ENCODE measurements around the gene CFHR2. TPM values are rescaled to one million over a fixed set of nuclear protein-coding genes. Genes with fewer than 3 reads are reported as not detected.
"Not testable (repeated sequence)": the region's sequence is repeated elsewhere in the genome, so short reads cannot be mapped to it uniquely, and the experiment has no call there.

The CFHR2 gene
- not detected in 2 replicates for total RNA-seq
- not detected for total RNA-seq (2013)
- not detected in 2 replicates for polyA plus RNA-seq
- polyA minus RNA-seq: not detected in 2 replicates

DNA sequence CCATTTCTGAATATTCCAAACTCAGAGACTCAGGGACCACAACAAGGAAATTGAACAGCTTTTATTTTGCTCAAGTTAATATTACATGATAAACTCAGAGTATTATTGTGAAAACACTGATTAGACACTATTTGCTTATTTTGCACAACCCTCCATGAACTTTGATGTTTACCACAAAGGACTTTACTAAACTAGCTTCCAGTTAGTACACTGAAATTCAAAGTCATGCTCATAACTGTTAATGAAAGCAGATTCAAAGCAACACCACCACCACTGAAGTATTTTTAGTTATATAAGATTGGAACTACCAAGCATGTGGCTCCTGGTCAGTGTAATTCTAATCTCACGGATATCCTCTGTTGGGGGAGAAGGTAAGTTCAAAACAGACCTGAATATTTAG is at the start of gene CFHR2:
Gene CFHR2, plus strand, starts transcription at position 171 of the 400 bp plus-strand sequence. Its CDS starts 143 bp downstream, at position 314.
- CTCF ChIA-PET; H3K36me3 ChIP-seq (replicated peaks in 1 of 2; ENCODE audit: control extremely low read depth in 1 of 2, control insufficient read depth in 1 of 2, extremely low read depth in 1 of 2, insufficient read depth in 2 of 2, low read length in 1 of 2); H3K4me3 Mint-ChIP-seq; POLR2A ChIA-PET; H4K20me1 ChIP-seq (ENCODE audit: control insufficient read depth, insufficient read depth, low read length, poor library complexity, severe bottlenecking); H3K79me2 ChIP-seq (ENCODE audit: control insufficient read depth, insufficient read depth, low read length); H3K9me3 ChIP-seq (ENCODE audit: control extremely low read depth in 1 of 3, control insufficient read depth in 2 of 3, insufficient read depth in 1 of 3, low read length in 2 of 3); H2AFZ ChIP-seq (ENCODE audit: insufficient read depth, low read depth, low read length, poor library complexity, severe bottlenecking); intact Hi-C loops (cut with micrococcal nuclease); DNase-seq; H3K9me3 Mint-ChIP-seq (ENCODE audit: insufficient read depth); H3K4me1 ChIP-seq (ENCODE audit: control insufficient read depth in 2 of 2, insufficient read depth in 2 of 2, low read length in 2 of 2); H3K27me3 ChIP-seq (replicated peaks in 1 of 4; ENCODE audit: control extremely low read depth in 1 of 4, control insufficient read depth in 3 of 4, insufficient read depth in 4 of 4, low read length in 3 of 4); H3K9ac ChIP-seq (ENCODE audit: low read length); H3K4me1 Mint-ChIP-seq; H3K27ac ChIP-seq (ENCODE audit: low read length in 2 of 2); H3K4me2 ChIP-seq (replicated peaks; ENCODE audit: low read depth, low read length, poor library complexity, severe bottlenecking); H3K27ac Mint-ChIP-seq; ATAC-seq (ENCODE audit: low read depth); H3K4me3 ChIP-seq (ENCODE audit: control extremely low read depth in 1 of 5, extremely low read depth in 1 of 5, insufficient read depth in 1 of 5, low read depth in 2 of 5, low read length in 4 of 5); H3K27me3 Mint-ChIP-seq: not testable (repeated sequence)
- WGBS (ENCODE audit: insufficient coverage): no CpG with 5 or more reads among the region's 1 CpG

DNA sequence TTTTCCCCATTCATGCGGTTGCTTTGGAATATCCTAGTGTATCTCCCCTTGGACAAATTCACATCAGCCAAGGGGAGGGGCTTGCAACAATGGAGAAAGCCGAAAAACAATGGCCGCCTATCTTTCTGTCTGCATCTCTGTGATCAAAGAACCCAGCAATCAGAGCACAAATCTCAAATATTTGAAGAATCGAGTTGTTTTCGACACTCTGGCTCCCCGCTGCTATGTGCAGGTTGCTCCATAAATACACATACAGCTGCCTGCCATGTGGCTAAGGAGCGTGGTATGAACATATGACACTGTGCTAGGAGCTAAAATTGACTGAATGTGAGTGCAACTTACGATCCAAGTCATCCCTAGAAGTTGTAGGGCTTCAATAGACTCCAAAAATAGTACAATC is 47.2 kb upstream of the CFHR2 start:
- H3K4me1 Mint-ChIP-seq: no peaks in the 10 kb centered on the region
- Histone ChIP-seq H3K4me1 (ENCODE audit: control insufficient read depth in 2 of 2, insufficient read depth in 2 of 2, low read length in 2 of 2) (no peaks in the 10 kb centered on the region), H3K27ac (ENCODE audit: low read length in 2 of 2) (no peak overlapping the region), H3K9ac (ENCODE audit: low read length) (no peak overlapping the region), H3K27me3 (replicated peaks in 1 of 4; ENCODE audit: control extremely low read depth in 1 of 4, control insufficient read depth in 3 of 4, insufficient read depth in 4 of 4, low read length in 3 of 4) (peaks cover 0 to 10% (median 3%) of the 10 kb centered on the region in 4 experiments), H3K4me3 (ENCODE audit: control extremely low read depth in 1 of 5, extremely low read depth in 1 of 5, insufficient read depth in 1 of 5, low read depth in 2 of 5, low read length in 4 of 5) (no peak overlapping the region), H2AFZ (ENCODE audit: insufficient read depth, low read depth, low read length, poor library complexity, severe bottlenecking) (no peak overlapping the region), H3K79me2 (ENCODE audit: control insufficient read depth, insufficient read depth, low read length) (no peaks in the 10 kb centered on the region), H4K20me1 (ENCODE audit: control insufficient read depth, insufficient read depth, low read length, poor library complexity, severe bottlenecking) (no peaks in the 10 kb centered on the region), H3K4me2 (replicated peaks; ENCODE audit: low read depth, low read length, poor library complexity, severe bottlenecking) (no peak overlapping the region), H3K36me3 (replicated peaks in 1 of 2; ENCODE audit: control extremely low read depth in 1 of 2, control insufficient read depth in 1 of 2, extremely low read depth in 1 of 2, insufficient read depth in 2 of 2, low read length in 1 of 2) (no peaks in the 10 kb centered on the region), H3K9me3 (ENCODE audit: control extremely low read depth in 1 of 3, control insufficient read depth in 2 of 3, insufficient read depth in 1 of 3, low read length in 2 of 3) (peaks cover 0 to 8% (median 1%) of the 10 kb centered on the region in 3 donors)
- CTCF ChIA-PET: no interaction called here
- no peak for TF ChIP-seq EZH2 (IDR thresholded peaks at IDR 0.05; ENCODE audit: borderline replicate concordance, insufficient read depth, low read depth, low read length, poor library complexity, severe bottlenecking)
- TF ChIP-seq, protein P1, sequence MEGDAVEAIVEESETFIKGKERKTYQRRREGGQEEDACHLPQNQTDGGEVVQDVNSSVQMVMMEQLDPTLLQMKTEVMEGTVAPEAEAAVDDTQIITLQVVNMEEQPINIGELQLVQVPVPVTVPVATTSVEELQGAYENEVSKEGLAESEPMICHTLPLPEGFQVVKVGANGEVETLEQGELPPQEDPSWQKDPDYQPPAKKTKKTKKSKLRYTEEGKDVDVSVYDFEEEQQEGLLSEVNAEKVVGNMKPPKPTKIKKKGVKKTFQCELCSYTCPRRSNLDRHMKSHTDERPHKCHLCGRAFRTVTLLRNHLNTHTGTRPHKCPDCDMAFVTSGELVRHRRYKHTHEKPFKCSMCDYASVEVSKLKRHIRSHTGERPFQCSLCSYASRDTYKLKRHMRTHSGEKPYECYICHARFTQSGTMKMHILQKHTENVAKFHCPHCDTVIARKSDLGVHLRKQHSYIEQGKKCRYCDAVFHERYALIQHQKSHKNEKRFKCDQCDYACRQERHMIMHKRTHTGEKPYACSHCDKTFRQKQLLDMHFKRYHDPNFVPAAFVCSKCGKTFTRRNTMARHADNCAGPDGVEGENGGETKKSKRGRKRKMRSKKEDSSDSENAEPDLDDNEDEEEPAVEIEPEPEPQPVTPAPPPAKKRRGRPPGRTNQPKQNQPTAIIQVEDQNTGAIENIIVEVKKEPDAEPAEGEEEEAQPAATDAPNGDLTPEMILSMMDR (IDR thresholded peaks at IDR 0.05): no peak
- no peaks in the 10 kb centered on the region for H3K9me3 Mint-ChIP-seq (ENCODE audit: insufficient read depth)
- intact Hi-C loops (cut with micrococcal nuclease): no loop called here
- ATAC-seq (ENCODE audit: low read depth) (no peak), DNase-seq (no peak)
- no peak overlapping the region for H3K4me3 Mint-ChIP-seq
- no peak overlapping the region for H3K27ac Mint-ChIP-seq
- peaks cover 15% of the 10 kb centered on the region for H3K27me3 Mint-ChIP-seq
- POLR2A ChIA-PET: no interaction called here
- WGBS (ENCODE audit: insufficient coverage): 90% methylated on average over 3 of the region's 8 CpGs
